HepG2 (cell line): ENCODE measurements around the gene PRAC1. TPM values are rescaled to one million over a fixed set of nuclear protein-coding genes. Genes with fewer than 3 reads are reported as not detected.
A peak's percentile ranks its signal among the peaks of the same experiment; 100 is the strongest.

ENCODE experiments used
- AGO1 ChIP-seq: fragments of 200-400 bp; formaldehyde crosslinking; IDR thresholded peaks from 2 replicates; pipeline ENCODE4 v1.6.1; 2017; ENCODE audit warnings: mild to moderate bottlenecking, low read depth, low read length, moderate library complexity; ENCODE audit not compliant: poor library complexity, severe bottlenecking
- ARNT2 ChIP-seq: sonication (generic); formaldehyde crosslinking; IDR thresholded peaks from 2 replicates; pipeline ENCODE4 v1.8.0; 2022; ENCODE audit warnings: mild to moderate bottlenecking, low read depth, missing genetic modification reagents, moderate library complexity
- ATF5 ChIP-seq: sonication (generic); formaldehyde crosslinking; IDR thresholded peaks from 2 replicates; pipeline ENCODE4 v1.4.0; 2020; ENCODE audit warnings: mild to moderate bottlenecking, low read depth, missing genetic modification reagents
- BORCS8-MEF2B ChIP-seq: sonication (generic); formaldehyde crosslinking; IDR thresholded peaks from 2 replicates; pipeline ENCODE4 v1.8.0; 2022; ENCODE audit warnings: mild to moderate bottlenecking, missing genetic modification reagents
- CAMTA2 ChIP-seq: sonication (generic); formaldehyde crosslinking; IDR thresholded peaks from 2 replicates; pipeline ENCODE4 v1.4.0; 2020; ENCODE audit warnings: mild to moderate bottlenecking, missing genetic modification reagents, borderline replicate concordance
- CBX1 ChIP-seq: IDR thresholded peaks from one replicate; pipeline ENCODE4 v1.6.1; 2016; ENCODE audit warnings: antibody characterized with exemption, low read depth
- DNMT1 ChIP-seq: sonication (generic); formaldehyde crosslinking; IDR thresholded peaks from 2 replicates; pipeline ENCODE4 v1.5.1; 2020; ENCODE audit warnings: mild to moderate bottlenecking, missing genetic modification reagents
- FOXA3 ChIP-seq: IDR thresholded peaks from 2 replicates; pipeline ENCODE4 v1.6.1; 2016; ENCODE audit warnings: missing genetic modification reagents, missing compliant biosample characterization
- GABPB1 ChIP-seq: IDR thresholded peaks from 2 replicates; pipeline ENCODE4 v1.6.1; 2016; ENCODE audit warnings: mild to moderate bottlenecking, missing genetic modification reagents, moderate library complexity, missing compliant biosample characterization
- KDM2A ChIP-seq: sonication (generic); formaldehyde crosslinking; IDR thresholded peaks from 2 replicates; pipeline ENCODE4 v1.4.0; 2020; ENCODE audit warnings: low read depth, missing genetic modification reagents, borderline replicate concordance
- KDM3A ChIP-seq: IDR thresholded peaks from 2 replicates; pipeline ENCODE4 v1.6.1; 2018; ENCODE audit warnings: low read depth, missing compliant biosample characterization
- MYC ChIP-seq: sonication (generic); formaldehyde crosslinking; IDR thresholded peaks from 2 replicates; pipeline ENCODE4 v1.9.0; 2021; ENCODE audit warnings: missing genetic modification reagents, borderline replicate concordance
- PHF8 ChIP-seq: sonication (generic); formaldehyde crosslinking; IDR thresholded peaks from 2 replicates; pipeline ENCODE4 v1.5.0; 2020; ENCODE audit warnings: missing genetic modification reagents
- RBM39 ChIP-seq: fragments of 200-400 bp; formaldehyde crosslinking; IDR thresholded peaks from one replicate; pipeline ENCODE4 v1.6.1; 2018; ENCODE audit warnings: antibody characterized with exemption, mild to moderate bottlenecking, low read depth, low read length; ENCODE audit not compliant: poor library complexity, severe bottlenecking
- SMARCE1 ChIP-seq: fragments of 450-650 bp; IDR thresholded peaks from 2 replicates; pipeline ENCODE4 v1.6.1; 2017; ENCODE audit warnings: borderline replicate concordance
- SNAPC5 ChIP-seq: sonication (generic); formaldehyde crosslinking; IDR thresholded peaks from 2 replicates; pipeline ENCODE4 v1.8.1; 2023; ENCODE audit warnings: mild to moderate bottlenecking, missing genetic modification reagents, borderline replicate concordance
- SRSF4 ChIP-seq: fragments of 200-400 bp; formaldehyde crosslinking; IDR thresholded peaks from one replicate; pipeline ENCODE4 v1.6.1; 2018; ENCODE audit warnings: mild to moderate bottlenecking, low read depth, low read length, moderate library complexity; ENCODE audit not compliant: poor library complexity, severe bottlenecking
- XBP1 ChIP-seq: sonication (generic); formaldehyde crosslinking; IDR thresholded peaks from 2 replicates; pipeline ENCODE4 v1.5.0; 2020; ENCODE audit warnings: missing genetic modification reagents
- YEATS2 ChIP-seq: sonication (generic); formaldehyde crosslinking; IDR thresholded peaks from 2 replicates; pipeline ENCODE4 v1.4.0; 2020; ENCODE audit warnings: missing genetic modification reagents, borderline replicate concordance
- ZIK1 ChIP-seq: sonication (generic); formaldehyde crosslinking; IDR thresholded peaks from 2 replicates; pipeline ENCODE4 v1.5.0; 2020; ENCODE audit warnings: mild to moderate bottlenecking, low read depth, missing genetic modification reagents, borderline replicate concordance
- ZNF180 ChIP-seq: sonication (generic); formaldehyde crosslinking; IDR thresholded peaks from 2 replicates; pipeline ENCODE4 v1.4.0; 2020; ENCODE audit warnings: low read depth, missing genetic modification reagents, borderline replicate concordance
- ZNF331 ChIP-seq: sonication (generic); formaldehyde crosslinking; IDR thresholded peaks from 2 replicates; pipeline ENCODE4 v1.4.0; 2020; ENCODE audit warnings: missing genetic modification reagents
- ZNF34 ChIP-seq: sonication (generic); formaldehyde crosslinking; IDR thresholded peaks from 2 replicates; pipeline ENCODE4 v1.4.0; 2020; ENCODE audit warnings: mild to moderate bottlenecking, missing genetic modification reagents, borderline replicate concordance
- ZNF670 ChIP-seq: sonication (generic); formaldehyde crosslinking; IDR thresholded peaks from 2 replicates; pipeline ENCODE4 v1.8.0; 2022; ENCODE audit warnings: mild to moderate bottlenecking, missing genetic modification reagents, borderline replicate concordance
- ZNF747 ChIP-seq: sonication (generic); formaldehyde crosslinking; IDR thresholded peaks from 2 replicates; pipeline ENCODE4 v1.8.1; 2023; ENCODE audit warnings: missing genetic modification reagents, mild to moderate bottlenecking, borderline replicate concordance
- polyA plus RNA-seq, 8 experiments: library from polyadenylated mRNA; depleted of rRNA in 3 of 8; stranded (reverse) in 7 of 8; unstranded in 1 of 8; fragments of >200 nt; fragmentation: Illumina TruSeq in 4 of 8; extraction: Trizol in 4 of 8; gene quantifications; 2 replicates each; pipeline versions ENCODE4 v1.2.1 to v1.2.3, GENCODE V29; 2011 to 2016; ENCODE audit warnings: low read depth in 4 of 8, missing spikeins in 1 of 8, mixed read lengths in 1 of 8; ENCODE audit not compliant: insufficient read depth in 1 of 8
- total RNA-seq, 5 experiments: library from RNA; depleted of rRNA; stranded (reverse); fragments of >200 nt; fragmentation: Illumina TruSeq; extraction: Trizol; gene quantifications; 2 replicates each; pipeline ENCODE4 v1.2.3, GENCODE V29; 2016; ENCODE audit warnings: low read depth in 1 of 5
- TF ChIP-seq, protein P1 (sequence below): sonication (generic); formaldehyde crosslinking; IDR thresholded peaks from 2 replicates; pipeline ENCODE4 v1.5.1; 2020; ENCODE audit warnings: mild to moderate bottlenecking, missing genetic modification reagents, moderate library complexity
- TF ChIP-seq, protein P2 (sequence below): IDR thresholded peaks from 2 replicates; pipeline ENCODE4 v1.6.1; 2016; ENCODE audit warnings: low read depth, control low read depth

The PRAC1 gene
- total and polyA plus RNA-seq, 2 of the 13 experiments (the other 11 are each of a cell fraction or from before 2014, with no cell fraction given), result not detected

GRCh38 chr17:48678141-48678971, 44.0 kb downstream of the PRAC1 start (continued):
- TF ChIP-seq, protein P1, sequence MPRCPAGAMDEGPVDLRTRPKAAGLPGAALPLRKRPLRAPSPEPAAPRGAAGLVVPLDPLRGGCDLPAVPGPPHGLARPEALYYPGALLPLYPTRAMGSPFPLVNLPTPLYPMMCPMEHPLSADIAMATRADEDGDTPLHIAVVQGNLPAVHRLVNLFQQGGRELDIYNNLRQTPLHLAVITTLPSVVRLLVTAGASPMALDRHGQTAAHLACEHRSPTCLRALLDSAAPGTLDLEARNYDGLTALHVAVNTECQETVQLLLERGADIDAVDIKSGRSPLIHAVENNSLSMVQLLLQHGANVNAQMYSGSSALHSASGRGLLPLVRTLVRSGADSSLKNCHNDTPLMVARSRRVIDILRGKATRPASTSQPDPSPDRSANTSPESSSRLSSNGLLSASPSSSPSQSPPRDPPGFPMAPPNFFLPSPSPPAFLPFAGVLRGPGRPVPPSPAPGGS (CRISPR knock-in tag), result no peak
- no peak for TF ChIP-seq ZNF747 (CRISPR knock-in tag)
- 0 out of 2 replicates have a peak, but pooled peaks have one; percentile 34 for TF ChIP-seq BORCS8-MEF2B (CRISPR knock-in tag)
- TF ChIP-seq FOXA3 (CRISPR knock-in tag), result peak; percentile 37
- peak; percentile 51 for TF ChIP-seq RBM39
- TF ChIP-seq ARNT2, result 0 out of 2 replicates have a peak, but pooled peaks have one; percentile 56
- no peak for TF ChIP-seq SMARCE1
- no peak for TF ChIP-seq SNAPC5 (CRISPR knock-in tag)
- no peak; the same call in 1 of the 2 replicates for TF ChIP-seq ZNF331 (CRISPR knock-in tag)
- TF ChIP-seq XBP1 (CRISPR knock-in tag), result no peak
- TF ChIP-seq KDM3A (CRISPR knock-in tag), result 0 out of 2 replicates have a peak, but pooled peaks have one; percentile 67
- TF ChIP-seq ZNF180 (CRISPR knock-in tag), result no peak
- TF ChIP-seq ZIK1, result peak; percentile 45; the same call in 1 of the 2 replicates
- TF ChIP-seq DNMT1 (CRISPR knock-in tag), result peak; percentile 79; the same call in 1 of the 2 replicates
- peak; percentile 58 for TF ChIP-seq CBX1
- TF ChIP-seq, protein P2, sequence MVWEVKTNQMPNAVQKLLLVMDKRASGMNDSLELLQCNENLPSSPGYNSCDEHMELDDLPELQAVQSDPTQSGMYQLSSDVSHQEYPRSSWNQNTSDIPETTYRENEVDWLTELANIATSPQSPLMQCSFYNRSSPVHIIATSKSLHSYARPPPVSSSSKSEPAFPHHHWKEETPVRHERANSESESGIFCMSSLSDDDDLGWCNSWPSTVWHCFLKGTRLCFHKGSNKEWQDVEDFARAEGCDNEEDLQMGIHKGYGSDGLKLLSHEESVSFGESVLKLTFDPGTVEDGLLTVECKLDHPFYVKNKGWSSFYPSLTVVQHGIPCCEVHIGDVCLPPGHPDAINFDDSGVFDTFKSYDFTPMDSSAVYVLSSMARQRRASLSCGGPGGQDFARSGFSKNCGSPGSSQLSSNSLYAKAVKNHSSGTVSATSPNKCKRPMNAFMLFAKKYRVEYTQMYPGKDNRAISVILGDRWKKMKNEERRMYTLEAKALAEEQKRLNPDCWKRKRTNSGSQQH (CRISPR knock-in tag), result no peak
- TF ChIP-seq ATF5, result no peak
- no peak for TF ChIP-seq ZNF34 (CRISPR knock-in tag)
- peak; percentile 29; the same call in 1 of the 2 replicates for TF ChIP-seq YEATS2 (CRISPR knock-in tag)
- TF ChIP-seq MYC (CRISPR knock-in tag), result peak; percentile 39; the same call in 1 of the 2 replicates
- TF ChIP-seq CAMTA2 (CRISPR knock-in tag), result no peak
- TF ChIP-seq AGO1, result peak; percentile 72
- peak; percentile 85 for TF ChIP-seq KDM2A (CRISPR knock-in tag)
- TF ChIP-seq ZNF670 (CRISPR knock-in tag), result no peak
- TF ChIP-seq GABPB1 (CRISPR knock-in tag), result peak; percentile 65
- no peak for TF ChIP-seq SRSF4
- 0 out of 2 replicates have a peak, but pooled peaks have one; percentile 33 for TF ChIP-seq PHF8
